SK-N-SH (cell line): ENCODE results near the gene CPA1. TPM values are rescaled to one million over a fixed set of nuclear protein-coding genes. Genes with fewer than 3 reads are reported as not detected.
A peak's percentile ranks its signal among the peaks of the same experiment; 100 is the strongest.

Experiments used
- CTCF ChIA-PET: fragments of 300-600, 350-600 bp; formaldehyde crosslinking; extraction: SDS; loops from one replicate; lab custom pipeline; 2021; lab: Yijun Ruan, JAX
- POLR2A ChIA-PET: fragments of 350-600 bp; sonication (Branson Sonifier 250); formaldehyde crosslinking; extraction: SDS; loops from one replicate; lab custom pipeline; 2020; ENCODE audit warnings: antibody characterized with exemption, inconsistent platforms; lab: Yijun Ruan, JAX
- DNase-seq: peaks from one replicate; pipeline ENCODE4 v3.0.0; 2012
- H2AFZ ChIP-seq: fragments of 200-600 bp; sonication (generic); 2 replicates; pipeline ENCODE4 v1.8.1; 2016; ENCODE audit warnings: antibody characterized with exemption, mild to moderate bottlenecking, low read depth
- H3F3A ChIP-seq: fragments of 200-600 bp; sonication (generic); replicated peaks from 2 replicates; pipeline ENCODE3; 2016; ENCODE audit warnings: antibody characterized with exemption, mild to moderate bottlenecking; ENCODE audit not compliant: insufficient read depth
- H3K27ac ChIP-seq, 2 experiments: fragments of 200-500 bp in 1 of 2; fragments of 200-600 bp in 1 of 2; sonication (Bioruptor generic) in 1 of 2; sonication (generic), shearing (Covaris generic) in 1 of 2; 2 replicates each; pipeline versions ENCODE4 v1.5.1 to v1.6.1; 2014 to 2016; ENCODE audit warnings: low read depth in 2 of 2, inconsistent platforms in 1 of 2, low read length in 1 of 2, mild to moderate bottlenecking in 1 of 2, mixed read lengths in 1 of 2
- H3K27me3 ChIP-seq: fragments of 200-600 bp; sonication (generic), shearing (Covaris generic); 2 replicates; pipeline ENCODE4 v1.6.1; 2016; ENCODE audit warnings: mixed run types; ENCODE audit not compliant: insufficient read depth
- H3K36me3 ChIP-seq, 2 experiments: fragments of 200-500 bp in 1 of 2; fragments of 200-600 bp in 1 of 2; sonication (Bioruptor generic) in 1 of 2; sonication (generic) in 1 of 2; replicated peaks in 1 of 2; 2 replicates each; pipeline versions ENCODE3 to v1.5.1; 2014 to 2016; ENCODE audit warnings: low read length in 1 of 2, mild to moderate bottlenecking in 1 of 2; ENCODE audit not compliant: insufficient read depth in 2 of 2, control insufficient read depth in 1 of 2
- H3K4me1 ChIP-seq, 2 experiments: fragments of 200-500 bp in 1 of 2; fragments of 200-600 bp in 1 of 2; sonication (Bioruptor generic) in 1 of 2; sonication (generic), shearing (Covaris generic) in 1 of 2; 2 replicates each; pipeline versions ENCODE4 v1.5.1 to v1.6.1; 2014 to 2016; ENCODE audit warnings: low read depth in 1 of 2, low read length in 1 of 2, mixed run types in 1 of 2; ENCODE audit not compliant: insufficient read depth in 2 of 2, control insufficient read depth in 1 of 2
- H3K4me2 ChIP-seq: fragments of 200-600 bp; sonication (generic), shearing (Covaris generic); 2 replicates; pipeline ENCODE4 v1.6.1; 2017; ENCODE audit warnings: mixed run types
- H3K4me3 ChIP-seq, 2 experiments: fragments of 200-500 bp in 1 of 2; fragments of 200-600 bp in 1 of 2; sonication (Bioruptor generic) in 1 of 2; sonication (generic), shearing (Covaris generic) in 1 of 2; 2 replicates each; pipeline versions ENCODE4 v1.5.1 to v1.8.1; 2014 to 2016; ENCODE audit warnings: low read depth in 2 of 2, inconsistent platforms in 1 of 2, low read length in 1 of 2, mild to moderate bottlenecking in 1 of 2, mixed read lengths in 1 of 2, moderate library complexity in 1 of 2
- H3K79me2 ChIP-seq: fragments of 200-600 bp; sonication (generic); 2 replicates; pipeline ENCODE4 v1.8.1; 2017; ENCODE audit warnings: mild to moderate bottlenecking; ENCODE audit not compliant: insufficient read depth
- H3K9ac ChIP-seq: fragments of 200-600 bp; sonication (generic); 2 replicates; pipeline ENCODE4 v1.6.1; 2017; ENCODE audit warnings: mixed run types
- H3K9me2 ChIP-seq: fragments of 200-600 bp; sonication (generic); 2 replicates; pipeline ENCODE4 v1.6.1; 2017; ENCODE audit warnings: mixed run types
- H3K9me3 ChIP-seq: fragments of 200-600 bp; sonication (generic); 2 replicates; pipeline ENCODE4 v1.6.1; 2017; ENCODE audit warnings: mixed run types, mild to moderate bottlenecking, moderate library complexity
- H4K20me1 ChIP-seq: fragments of 200-600 bp; sonication (generic); 2 replicates; pipeline ENCODE4 v1.6.1; 2017; ENCODE audit warnings: mild to moderate bottlenecking, mixed run types; ENCODE audit not compliant: insufficient read depth
- EP300 ChIP-seq, 2 experiments: IDR thresholded peaks; 2 replicates each; pipeline versions ENCODE4 v1.4.0 to v1.6.1; 2012; ENCODE audit warnings: borderline replicate concordance in 1 of 2, low read depth in 1 of 2, low read length in 1 of 2
- EZH2phosphoT487 ChIP-seq: fragments of 200-600 bp; sonication (generic); IDR thresholded peaks from 2 replicates; pipeline ENCODE4 v1.6.1; 2017; ENCODE audit warnings: low read depth, mixed run types, mild to moderate bottlenecking, antibody characterized with exemption, moderate library complexity, borderline replicate concordance
- FOSL2 ChIP-seq: IDR thresholded peaks from 2 replicates; pipeline ENCODE4 v1.4.0; 2012; ENCODE audit warnings: low read depth, mild to moderate bottlenecking, moderate library complexity, borderline replicate concordance
- FOXM1 ChIP-seq: IDR thresholded peaks from 2 replicates; pipeline ENCODE4 v1.4.0; 2012; ENCODE audit warnings: low read depth, mild to moderate bottlenecking
- JUND ChIP-seq: IDR thresholded peaks from 2 replicates; pipeline ENCODE4 v1.4.0; 2012
- MEF2A ChIP-seq: IDR thresholded peaks from 2 replicates; pipeline ENCODE4 v1.4.0; 2012; ENCODE audit warnings: low read depth, borderline replicate concordance
- NFIC ChIP-seq: IDR thresholded peaks from 2 replicates; pipeline ENCODE4 v1.4.0; 2012; ENCODE audit warnings: borderline replicate concordance
- POLR2AphosphoS5 ChIP-seq: IDR thresholded peaks from 2 replicates; pipeline ENCODE4 v1.6.1; 2012; ENCODE audit warnings: low read depth, low read length
- TCF12 ChIP-seq: IDR thresholded peaks from 2 replicates; pipeline ENCODE4 v1.4.0; 2012
- TEAD4 ChIP-seq: IDR thresholded peaks from 2 replicates; pipeline ENCODE4 v1.4.0; 2012; ENCODE audit warnings: mild to moderate bottlenecking, borderline replicate concordance; ENCODE audit not compliant: insufficient read depth
- WGBS: methylation state at CpG from one replicate; pipeline ENCODE4 v1.1.6; 2017; ENCODE audit warnings: low lambda C conversion rate; 5-methylcytosine and 5-hydroxymethylcytosine counted together
- polyA plus RNA-seq, 3 experiments: library from polyadenylated mRNA; depleted of rRNA; stranded (reverse); fragments of >200 nt; gene quantifications; 2 replicates each; pipeline ENCODE4 v1.2.3, GENCODE V29; 2012
- TF ChIP-seq, protein P1 (sequence below): IDR thresholded peaks from 2 replicates; pipeline ENCODE4; 2012
- TF ChIP-seq, protein P2 (sequence below): fragments of 200-600 bp; sonication (generic); IDR thresholded peaks from 2 replicates; pipeline ENCODE4 v1.6.1; 2017; ENCODE audit warnings: antibody characterized with exemption, mild to moderate bottlenecking, moderate library complexity
- TF ChIP-seq, protein P3 (sequence below): fragments of 150-350 bp; IDR thresholded peaks from 2 replicates; pipeline ENCODE4 v1.6.1; 2017; ENCODE audit warnings: antibody characterized with exemption, low read length, low read depth, borderline replicate concordance

The CPA1 gene
- polyA plus RNA-seq, 1 of the 3 experiments (the other 2 are of a cell fraction): 0.05 TPM

DNA sequence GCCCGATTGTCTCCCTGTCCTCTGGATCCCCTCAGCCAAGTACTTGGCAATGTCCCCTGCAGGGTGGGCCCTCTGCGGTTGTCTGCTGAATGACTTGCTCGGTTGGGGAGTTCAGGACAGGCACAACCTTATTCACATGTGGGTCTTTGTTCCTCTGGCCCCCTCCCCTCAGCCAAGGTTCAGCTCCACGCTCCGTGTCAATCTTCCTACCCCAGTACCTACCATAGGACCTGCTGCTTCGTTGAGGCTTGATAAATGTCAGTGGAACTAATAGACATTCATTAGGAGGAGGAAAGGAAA is 28.6 kb upstream of the CPA1 start:
- no peak overlapping the region for H3K27ac ChIP-seq
- no peak overlapping the region for H2AFZ ChIP-seq
- DNase-seq: no peak
- TF ChIP-seq TEAD4 (no peak), EZH2phosphoT487 (no peak), POLR2AphosphoS5 (no peak)
- TF ChIP-seq, protein P1, sequence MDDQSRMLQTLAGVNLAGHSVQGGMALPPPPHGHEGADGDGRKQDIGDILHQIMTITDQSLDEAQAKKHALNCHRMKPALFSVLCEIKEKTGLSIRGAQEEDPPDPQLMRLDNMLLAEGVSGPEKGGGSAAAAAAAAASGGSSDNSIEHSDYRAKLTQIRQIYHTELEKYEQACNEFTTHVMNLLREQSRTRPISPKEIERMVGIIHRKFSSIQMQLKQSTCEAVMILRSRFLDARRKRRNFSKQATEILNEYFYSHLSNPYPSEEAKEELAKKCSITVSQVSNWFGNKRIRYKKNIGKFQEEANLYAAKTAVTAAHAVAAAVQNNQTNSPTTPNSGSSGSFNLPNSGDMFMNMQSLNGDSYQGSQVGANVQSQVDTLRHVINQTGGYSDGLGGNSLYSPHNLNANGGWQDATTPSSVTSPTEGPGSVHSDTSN: no peak
- TF ChIP-seq, protein P2, sequence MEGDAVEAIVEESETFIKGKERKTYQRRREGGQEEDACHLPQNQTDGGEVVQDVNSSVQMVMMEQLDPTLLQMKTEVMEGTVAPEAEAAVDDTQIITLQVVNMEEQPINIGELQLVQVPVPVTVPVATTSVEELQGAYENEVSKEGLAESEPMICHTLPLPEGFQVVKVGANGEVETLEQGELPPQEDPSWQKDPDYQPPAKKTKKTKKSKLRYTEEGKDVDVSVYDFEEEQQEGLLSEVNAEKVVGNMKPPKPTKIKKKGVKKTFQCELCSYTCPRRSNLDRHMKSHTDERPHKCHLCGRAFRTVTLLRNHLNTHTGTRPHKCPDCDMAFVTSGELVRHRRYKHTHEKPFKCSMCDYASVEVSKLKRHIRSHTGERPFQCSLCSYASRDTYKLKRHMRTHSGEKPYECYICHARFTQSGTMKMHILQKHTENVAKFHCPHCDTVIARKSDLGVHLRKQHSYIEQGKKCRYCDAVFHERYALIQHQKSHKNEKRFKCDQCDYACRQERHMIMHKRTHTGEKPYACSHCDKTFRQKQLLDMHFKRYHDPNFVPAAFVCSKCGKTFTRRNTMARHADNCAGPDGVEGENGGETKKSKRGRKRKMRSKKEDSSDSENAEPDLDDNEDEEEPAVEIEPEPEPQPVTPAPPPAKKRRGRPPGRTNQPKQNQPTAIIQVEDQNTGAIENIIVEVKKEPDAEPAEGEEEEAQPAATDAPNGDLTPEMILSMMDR: no peak
- TF ChIP-seq, all 33 proteins: peak for 0
- Histone ChIP-seq H3K9ac (no peak overlapping the region), H3K27me3 (no peaks in the 10 kb centered on the region), H3K79me2 (no peaks in the 10 kb centered on the region), H3F3A (peaks cover 17% of the 10 kb centered on the region), H4K20me1 (no peaks in the 10 kb centered on the region), H3K36me3 (no peaks in the 10 kb centered on the region), H3K4me1 (peaks cover 15 to 25% of the 10 kb centered on the region in 2 experiments; a peak in 3 of 4 replicates), H3K9me2 (no peaks in the 10 kb centered on the region), H3K4me3 (no peak overlapping the region), H3K4me2 (0 out of 2 replicates have a peak overlapping the region, but pooled peaks have one; percentile 32), H3K9me3 (no peaks in the 10 kb centered on the region)
- WGBS: 88% methylated on average over 4 of the region's 6 CpGs
- ChIA-PET POLR2A (no interaction called here), CTCF (no interaction called here)

DNA sequence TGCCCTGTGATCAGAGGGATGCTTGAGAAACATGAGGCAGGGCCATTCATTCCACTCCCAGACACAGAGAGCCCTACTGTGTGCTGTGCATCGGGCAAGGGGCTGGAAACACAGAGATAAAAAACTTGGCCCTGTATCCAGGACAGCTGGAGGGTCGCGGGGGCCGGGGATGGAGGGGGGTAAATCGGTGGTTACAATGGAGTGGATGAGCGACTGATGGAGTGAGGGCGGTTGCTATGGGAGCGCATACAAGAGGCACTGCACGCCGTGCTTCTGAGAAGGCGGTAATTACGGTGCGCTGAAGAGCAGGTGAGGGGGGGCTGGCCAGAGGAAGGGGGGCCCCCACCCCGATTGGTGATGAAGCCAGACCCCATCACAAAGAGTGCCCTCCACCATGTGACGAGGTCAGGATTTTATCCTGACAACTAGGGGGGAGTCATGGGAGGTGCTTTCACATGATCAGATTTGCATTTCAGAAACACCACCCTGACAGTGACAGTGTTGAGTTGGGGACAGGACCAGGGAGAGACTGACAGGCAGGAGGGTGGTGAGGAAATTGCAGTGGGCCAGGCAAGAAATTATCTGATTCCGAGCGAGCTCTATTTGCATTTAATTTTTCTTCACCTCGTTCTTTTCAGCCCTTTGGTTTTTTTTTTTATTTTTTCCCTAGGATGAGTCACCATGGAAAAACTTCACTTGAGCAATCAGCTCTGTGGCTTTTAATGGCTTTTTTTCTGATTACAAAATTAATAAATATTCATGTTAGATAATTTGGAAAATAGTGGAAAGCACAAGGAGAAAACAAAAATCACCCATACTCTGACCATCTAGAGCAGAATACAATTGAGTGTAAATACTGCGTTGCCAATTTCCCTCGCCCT is 27.9 kb upstream of the CPA1 start:
- Histone ChIP-seq H3K4me3 (no peak overlapping the region), H3F3A (peaks cover 24% of the 10 kb centered on the region), H3K9ac (no peak overlapping the region), H3K4me1 (peaks cover 19 to 32% of the 10 kb centered on the region in 2 experiments; a peak in 3 of 4 replicates), H3K79me2 (no peaks in the 10 kb centered on the region), H3K27me3 (no peaks in the 10 kb centered on the region), H4K20me1 (no peaks in the 10 kb centered on the region), H3K27ac (peak overlapping the region; percentile 45 to 62; a peak in 3 of 4 replicates), H2AFZ (peak overlapping the region; percentile 57; the same call in 1 of the 2 replicates), H3K9me3 (no peaks in the 10 kb centered on the region), H3K4me2 (0 out of 2 replicates have a peak overlapping the region, but pooled peaks have one; percentile 32), H3K9me2 (no peaks in the 10 kb centered on the region), H3K36me3 (no peaks in the 10 kb centered on the region)
- CTCF ChIA-PET: interaction anchor here (1.0 kb wide), 1 partner anchor 12 kb away, joined by 3 read pairs; no protein-coding TSS in a partner anchor
- DNase-seq: peak; percentile 19
- TF ChIP-seq NFIC (peak; percentile 44; the same call in 1 of the 2 replicates), FOXM1 (peak; percentile 42; the same call in 1 of the 2 replicates), MEF2A (no peak), FOSL2 (peak; percentile 93), TCF12 (peak; percentile 68), TEAD4 (peak; percentile 38; the same call in 1 of the 2 replicates), EP300 (IDR thresholded peaks at IDR 0.05; ENCODE audit: borderline replicate concordance in 1 of 2, low read depth in 1 of 2, low read length in 1 of 2) (peak; percentile 9 to 71; a peak in 1 of 4 replicates), JUND (peak; percentile 96)
- TF ChIP-seq, protein P1: peak; percentile 42; the same call in 1 of the 2 replicates
- TF ChIP-seq, protein P3, sequence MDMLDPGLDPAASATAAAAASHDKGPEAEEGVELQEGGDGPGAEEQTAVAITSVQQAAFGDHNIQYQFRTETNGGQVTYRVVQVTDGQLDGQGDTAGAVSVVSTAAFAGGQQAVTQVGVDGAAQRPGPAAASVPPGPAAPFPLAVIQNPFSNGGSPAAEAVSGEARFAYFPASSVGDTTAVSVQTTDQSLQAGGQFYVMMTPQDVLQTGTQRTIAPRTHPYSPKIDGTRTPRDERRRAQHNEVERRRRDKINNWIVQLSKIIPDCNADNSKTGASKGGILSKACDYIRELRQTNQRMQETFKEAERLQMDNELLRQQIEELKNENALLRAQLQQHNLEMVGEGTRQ: no peak
- WGBS: 76% methylated on average over 20 of the region's 20 CpGs
- POLR2A ChIA-PET: no interaction called here
